Measurements from ENCODE around the gene NTF3.

- TF ChIP-seq CTCF (IDR thresholded peaks at IDR 0.05), result no peak
- no peak for TF ChIP-seq ZFX (IDR thresholded peaks at IDR 0.05; ENCODE audit: borderline replicate concordance)
Measured at GRCh38 chr12:5522432-5523335, 90.8 kb downstream of the NTF3 start.

Data from 22Rv1 (cell line).